PC-9 (cell line): Measurements from ENCODE around the gene PLCG2. TPM values are rescaled to one million over a fixed set of nuclear protein-coding genes. Genes with fewer than 3 reads are reported as not detected.

Source experiments
- BruUV-seq: library from RNA; stranded (reverse); fragments of 400-500 nt; replicated peaks from 2 replicates; lab custom pipeline; 2021; lab: Mats Ljungman, UMichigan
- CTCF ChIA-PET: fragments of 300-600 bp; sonication (Branson Sonifier 250); formaldehyde crosslinking; loops from one replicate; lab custom pipeline; 2022; ENCODE audit warnings: antibody characterized with exemption; lab: Charles Lee
- POLR2A ChIA-PET: fragments of 300-600 bp; sonication (Branson Sonifier 250); formaldehyde crosslinking; loops from one replicate; lab custom pipeline; 2022; ENCODE audit warnings: antibody characterized with exemption; ENCODE audit not compliant: unreplicated experiment; lab: Charles Lee
- DNase-seq, 2 experiments: peaks; one replicate each; pipeline versions ENCODE4 v3.0.0 to v3.0.0-alpha.2; 2015 to 2022; ENCODE audit warnings: mixed read lengths in 1 of 2
- H2AFZ ChIP-seq: fragments of 200-600 bp; sonication (generic); 2 replicates; pipeline ENCODE4 v1.8.1; 2017; ENCODE audit warnings: antibody characterized with exemption
- H3F3A ChIP-seq: fragments of 200-600 bp; sonication (generic); 2 replicates; pipeline ENCODE4 v1.8.1; 2017; ENCODE audit warnings: antibody characterized with exemption, mild to moderate bottlenecking, low read depth; ENCODE audit not compliant: insufficient read depth
- H3K27ac ChIP-seq: fragments of 200-600 bp; sonication (generic); 2 replicates; pipeline ENCODE4 v1.6.1; 2016; ENCODE audit warnings: mixed run types
- H3K27me3 ChIP-seq: fragments of 200-600 bp; sonication (generic); 2 replicates; pipeline ENCODE4 v1.6.1; 2016; ENCODE audit warnings: low read depth, mixed run types; ENCODE audit not compliant: insufficient read depth
- H3K36me3 ChIP-seq: fragments of 200-600 bp; sonication (generic); 2 replicates; pipeline ENCODE4 v1.6.1; 2016; ENCODE audit warnings: low read depth, mixed run types
- H3K4me1 ChIP-seq: fragments of 200-600 bp; sonication (generic); replicated peaks from 2 replicates; pipeline ENCODE4 v1.6.1; 2016; ENCODE audit warnings: mixed run types; ENCODE audit not compliant: insufficient read depth
- H3K4me2 ChIP-seq: fragments of 200-600 bp; sonication (generic); 2 replicates; pipeline ENCODE4 v1.6.1; 2017; ENCODE audit warnings: mixed run types
- H3K4me3 ChIP-seq: fragments of 200-600 bp; sonication (generic); 2 replicates; pipeline ENCODE4 v1.6.1; 2016; ENCODE audit warnings: mixed run types
- H3K79me2 ChIP-seq: fragments of 200-600 bp; sonication (generic); 2 replicates; pipeline ENCODE4 v1.6.1; 2017; ENCODE audit warnings: low read depth, mixed run types
- H3K9me2 ChIP-seq: fragments of 200-600 bp; sonication (generic); 2 replicates; pipeline ENCODE4 v1.8.1; 2017; ENCODE audit warnings: mild to moderate bottlenecking; ENCODE audit not compliant: insufficient read depth
- H3K9me3 ChIP-seq: fragments of 200-600 bp; sonication (generic); 2 replicates; pipeline ENCODE4 v1.8.1; 2016; ENCODE audit warnings: low read depth; ENCODE audit not compliant: insufficient read depth
- H4K20me1 ChIP-seq: fragments of 200-600 bp; sonication (generic); 2 replicates; pipeline ENCODE4 v1.8.1; 2017; ENCODE audit not compliant: insufficient read depth
- CTCF ChIP-seq: fragments of 200-600 bp; sonication (generic); conservative IDR thresholded peaks from 2 replicates; pipeline ENCODE4 v1.6.1; 2017; ENCODE audit warnings: mixed run types, antibody characterized with exemption, mild to moderate bottlenecking, moderate library complexity
- EZH2 ChIP-seq: fragments of 200-600 bp; sonication (generic); IDR thresholded peaks from 2 replicates; pipeline ENCODE4 v1.8.0; 2017; ENCODE audit warnings: antibody characterized with exemption, low read depth
- intact Hi-C: fragments of 100-400 bp; cut with micrococcal nuclease; formaldehyde crosslinking; loops from one replicate; pipeline ENCODE4 v1.10.0; 2022; ENCODE audit not compliant: unreplicated experiment
- total RNA-seq: library from RNA; stranded (reverse); gene quantifications from 2 replicates; pipeline ENCODE4 v1.2.3, GENCODE V29; 2021

Gene PLCG2
- total RNA-seq, 1 experiment from 2014 or later: 10.8 TPM

DNA sequence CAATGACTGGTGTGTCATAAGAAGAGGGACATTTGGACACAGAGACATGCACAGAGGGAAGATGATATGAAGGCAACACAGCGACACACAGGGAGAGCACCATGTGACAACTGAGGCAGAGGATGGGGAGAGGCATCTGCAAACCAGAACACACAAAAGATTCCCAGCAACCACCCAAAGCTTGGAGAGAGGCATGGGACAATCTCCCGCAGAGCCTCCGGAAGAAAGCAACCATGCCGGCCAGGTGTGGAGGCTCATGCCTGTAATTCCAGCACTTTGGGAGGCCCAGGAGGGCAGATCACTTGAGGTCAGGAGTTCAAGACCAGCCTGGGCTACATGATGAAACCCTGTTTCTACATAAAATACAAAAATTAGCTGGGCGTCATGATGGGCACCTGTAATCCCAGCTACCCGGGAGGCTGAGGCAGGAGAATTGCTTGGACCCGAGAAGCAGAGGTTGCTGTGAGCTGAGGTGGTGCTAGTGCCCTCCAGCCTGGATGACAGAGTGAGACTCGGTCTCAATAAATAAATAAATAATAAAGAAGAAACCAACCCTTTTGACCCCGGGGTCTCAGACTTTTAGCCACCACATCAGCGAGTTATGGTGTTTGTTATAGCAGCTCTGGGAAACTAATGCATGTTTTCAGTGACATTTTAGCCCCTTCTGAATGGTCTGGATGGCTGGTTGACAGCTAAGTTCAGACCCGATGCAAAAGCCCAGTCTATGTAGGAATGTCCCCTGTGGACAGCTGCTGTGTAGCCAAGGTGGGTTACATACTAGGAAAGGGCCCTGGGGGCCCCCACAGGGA is 13.8 kb upstream of the PLCG2 start:
- Histone ChIP-seq H3K4me1 (no peaks in the 10 kb centered on the region), H3F3A (no peaks in the 10 kb centered on the region), H3K27ac (no peak overlapping the region), H3K9me3 (no peaks in the 10 kb centered on the region), H3K4me2 (no peak overlapping the region), H3K79me2 (no peaks in the 10 kb centered on the region), H2AFZ (no peak overlapping the region), H3K9me2 (no peaks in the 10 kb centered on the region), H3K36me3 (no peaks in the 10 kb centered on the region), H3K27me3 (no peaks in the 10 kb centered on the region), H4K20me1 (no peaks in the 10 kb centered on the region), H3K4me3 (no peak overlapping the region)
- intact Hi-C loops: no loop called here
- no TSS peak for BruUV-seq
- CTCF ChIA-PET: no interaction called here
- no peak for DNase-seq
- POLR2A ChIA-PET: no interaction called here
- TF ChIP-seq EZH2 (no peak), CTCF (no peak)

DNA sequence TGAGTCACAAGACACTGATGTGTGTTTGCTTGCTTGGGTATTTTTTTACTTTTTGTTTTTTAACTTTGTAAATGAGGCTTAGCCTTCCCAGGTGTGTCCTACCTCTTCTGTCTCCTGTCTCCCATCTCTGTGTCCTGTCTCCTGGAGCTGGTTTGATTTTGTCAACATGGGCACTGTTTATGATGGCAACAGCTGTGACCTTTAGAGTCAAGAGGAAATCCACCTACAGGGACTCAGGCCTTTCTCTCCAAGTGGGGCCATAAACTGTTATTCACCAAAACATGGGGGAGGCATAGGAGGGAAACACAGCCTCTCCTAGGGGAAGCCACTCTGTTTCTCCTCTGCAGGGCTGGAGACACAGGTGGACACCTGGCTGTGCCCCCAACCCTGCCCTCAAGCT is 13.1 kb upstream of the PLCG2 start:
- ChIA-PET POLR2A (no interaction called here), CTCF (no interaction called here)
- no peaks in the 10 kb centered on the region for H3K36me3 ChIP-seq
- BruUV-seq: no TSS peak
- no peaks in the 10 kb centered on the region for H4K20me1 ChIP-seq
- no peaks in the 10 kb centered on the region for H3K27me3 ChIP-seq
- H3K27ac ChIP-seq: no peak overlapping the region
- no peak overlapping the region for H3K4me3 ChIP-seq
- no peaks in the 10 kb centered on the region for H3F3A ChIP-seq
- intact Hi-C loops: no loop called here
- H3K9me2 ChIP-seq: no peaks in the 10 kb centered on the region
- H3K9me3 ChIP-seq: no peaks in the 10 kb centered on the region
- no peaks in the 10 kb centered on the region for H3K4me1 ChIP-seq
- no peak for DNase-seq
- no peaks in the 10 kb centered on the region for H3K79me2 ChIP-seq
- H2AFZ ChIP-seq: no peak overlapping the region
- H3K4me2 ChIP-seq: no peak overlapping the region
- TF ChIP-seq CTCF: no peak
- no peak for TF ChIP-seq EZH2

- no peaks in the 10 kb centered on the region for H3F3A ChIP-seq
- no peaks in the 10 kb centered on the region for H3K9me2 ChIP-seq
- no peaks in the 10 kb centered on the region for H3K27me3 ChIP-seq
- no peak overlapping the region for H3K27ac ChIP-seq
- H3K9me3 ChIP-seq: no peaks in the 10 kb centered on the region
- H2AFZ ChIP-seq: no peak overlapping the region
- intact Hi-C loops: no loop called here
- H3K4me3 ChIP-seq: no peak overlapping the region
- no peak overlapping the region for H3K4me2 ChIP-seq
- H3K4me1 ChIP-seq: no peaks in the 10 kb centered on the region
- H3K36me3 ChIP-seq: no peaks in the 10 kb centered on the region
- H3K79me2 ChIP-seq: no peaks in the 10 kb centered on the region
- TF ChIP-seq CTCF (no peak), EZH2 (no peak)
- ChIA-PET CTCF (interaction anchor here (0.7 kb wide), 1 partner anchor 759 kb away, joined by 4 read pairs; no protein-coding TSS in a partner anchor), POLR2A (no interaction called here)
- H4K20me1 ChIP-seq: no peaks in the 10 kb centered on the region
- BruUV-seq: no TSS peak
- no peak for DNase-seq
These were observed 11.0 kb upstream of the PLCG2 start for GRCh38 chr16:81767987-81768592.
